IMR-90 (cell line): ENCODE results near the gene SLC2A6. TPM values are rescaled to one million over a fixed set of nuclear protein-coding genes. Genes with fewer than 3 reads are reported as not detected.

Experiments
- ATAC-seq: fragments of 200-7000 bp; cut with Tn5 transposase; 2 replicates; pipeline ENCODE4 v1.9.1; 2020; ENCODE audit warnings: low read depth, mild to moderate bottlenecking, moderate library complexity
- BruUV-seq: library from RNA; stranded (reverse); fragments of 400-500 nt; replicated peaks from 2 replicates; lab custom pipeline; 2021; lab: Mats Ljungman, UMichigan
- CTCF ChIA-PET: fragments of 300-600 bp; formaldehyde crosslinking; extraction: SDS; loops from one replicate; lab custom pipeline; 2021; ENCODE audit warnings: antibody characterized with exemption; lab: Yijun Ruan, JAX
- POLR2A ChIA-PET: fragments of 300-600 bp; sonication (Branson Sonifier 250); formaldehyde crosslinking; loops from one replicate; lab custom pipeline; 2022; ENCODE audit warnings: antibody characterized with exemption; ENCODE audit not compliant: unreplicated experiment; lab: Charles Lee
- DNase-seq: peaks from one replicate; pipeline ENCODE4 v3.0.0; 2013
- H2AFZ ChIP-seq: replicated peaks from 2 replicates; pipeline ENCODE3; 2013; ENCODE audit warnings: low read length, mild to moderate bottlenecking; ENCODE audit not compliant: poor library complexity
- H2AK5ac ChIP-seq: 2 replicates; pipeline ENCODE4 v1.6.1; 2013; ENCODE audit warnings: low read depth, low read length, inconsistent platforms
- H2AK9ac ChIP-seq: replicated peaks from 2 replicates; pipeline ENCODE3; 2013; ENCODE audit warnings: mild to moderate bottlenecking, low read depth, low read length, moderate library complexity; ENCODE audit not compliant: poor library complexity
- H2BK120ac ChIP-seq: 2 replicates; pipeline ENCODE4 v1.6.1; 2013; ENCODE audit warnings: low read depth, low read length, inconsistent platforms
- H2BK15ac ChIP-seq: 3 replicates; pipeline ENCODE4 v1.6.1; 2013; ENCODE audit warnings: low read depth, low read length, inconsistent platforms
- H2BK20ac ChIP-seq: 2 replicates; pipeline ENCODE4 v1.6.1; 2013; ENCODE audit warnings: low read depth, mild to moderate bottlenecking, inconsistent platforms, low read length, moderate library complexity
- H2BK5ac ChIP-seq: 2 replicates; pipeline ENCODE4 v1.6.1; 2013; ENCODE audit warnings: mild to moderate bottlenecking, low read depth, low read length, inconsistent platforms; ENCODE audit not compliant: poor library complexity, severe bottlenecking
- H3K14ac ChIP-seq: replicated peaks from 2 replicates; pipeline ENCODE4 v1.6.1; 2013; ENCODE audit warnings: low read depth, low read length, inconsistent platforms
- H3K18ac ChIP-seq: 2 replicates; pipeline ENCODE4 v1.6.1; 2013; ENCODE audit warnings: low read depth, low read length, control low read depth
- H3K23ac ChIP-seq: 2 replicates; pipeline ENCODE4 v1.6.1; 2013; ENCODE audit warnings: low read depth, low read length, inconsistent platforms
- H3K27ac ChIP-seq: 2 replicates; pipeline ENCODE4 v1.5.1; 2013; ENCODE audit warnings: mild to moderate bottlenecking, control low read depth, low read length; ENCODE audit not compliant: insufficient read depth
- H3K27me3 ChIP-seq: 2 replicates; pipeline ENCODE4 v1.6.1; 2013; ENCODE audit warnings: low read length; ENCODE audit not compliant: control insufficient read depth, insufficient read depth
- H3K36me3 ChIP-seq: 2 replicates; pipeline ENCODE4 v1.6.1; 2013; ENCODE audit warnings: low read length, mixed read lengths; ENCODE audit not compliant: control insufficient read depth, insufficient read depth
- H3K4ac ChIP-seq: 2 replicates; pipeline ENCODE4 v1.6.1; 2013; ENCODE audit warnings: low read depth, low read length, inconsistent platforms
- H3K4me1 ChIP-seq: 2 replicates; pipeline ENCODE4 v1.6.1; 2013; ENCODE audit warnings: low read length, mixed read lengths; ENCODE audit not compliant: control insufficient read depth, insufficient read depth
- H3K4me2 ChIP-seq: 2 replicates; pipeline ENCODE4 v1.6.1; 2013; ENCODE audit warnings: low read depth, mild to moderate bottlenecking, control low read depth, low read length, moderate library complexity
- H3K4me3 ChIP-seq: 2 replicates; pipeline ENCODE4 v1.5.1; 2013; ENCODE audit warnings: low read depth, mild to moderate bottlenecking, control low read depth, low read length, moderate library complexity; ENCODE audit not compliant: insufficient read depth
- H3K56ac ChIP-seq: 2 replicates; pipeline ENCODE4 v1.6.1; 2013; ENCODE audit warnings: low read length, inconsistent platforms; ENCODE audit not compliant: insufficient read depth; ENCODE audit errors: extremely low read depth
- H3K79me1 ChIP-seq, 2 experiments: 2 replicates each; pipeline ENCODE4 v1.6.1; 2013; ENCODE audit warnings: low read length in 2 of 2, inconsistent platforms in 1 of 2, low read depth in 1 of 2
- H3K9ac ChIP-seq: 2 replicates; pipeline ENCODE4 v1.6.1; 2013; ENCODE audit warnings: low read depth, low read length, control low read depth
- H3K9me1 ChIP-seq: 2 replicates; pipeline ENCODE4 v1.6.1; 2013; ENCODE audit warnings: low read length, inconsistent platforms; ENCODE audit not compliant: insufficient read depth
- H3K9me3 ChIP-seq: 2 replicates; pipeline ENCODE4 v1.6.1; 2013; ENCODE audit warnings: low read length; ENCODE audit not compliant: control insufficient read depth, insufficient read depth
- H4K20me1 ChIP-seq: 2 replicates; pipeline ENCODE4 v1.6.1; 2013; ENCODE audit warnings: low read length, inconsistent platforms; ENCODE audit not compliant: insufficient read depth
- H4K5ac ChIP-seq: 2 replicates; pipeline ENCODE4 v1.6.1; 2013; ENCODE audit warnings: mild to moderate bottlenecking, low read depth, low read length, control low read depth
- H4K8ac ChIP-seq, 2 experiments: 2 replicates each; pipeline ENCODE4 v1.6.1; 2013; ENCODE audit warnings: low read depth in 2 of 2, low read length in 2 of 2, control low read depth in 1 of 2, inconsistent platforms in 1 of 2
- H4K91ac ChIP-seq: 2 replicates; pipeline ENCODE4 v1.6.1; 2013; ENCODE audit warnings: low read depth, low read length, inconsistent platforms; ENCODE audit not compliant: insufficient read depth
- RCOR1 ChIP-seq: IDR thresholded peaks from 2 replicates; pipeline ENCODE4 v1.6.1; 2012; ENCODE audit warnings: mild to moderate bottlenecking, low read length, improper control_type of control experiment; ENCODE audit not compliant: insufficient replicate concordance
- RFX5 ChIP-seq: IDR thresholded peaks from 2 replicates; pipeline ENCODE4 v1.8.0; 2012; ENCODE audit warnings: low read depth, mild to moderate bottlenecking, low read length, moderate library complexity
- WGBS, 2 experiments: methylation state at CpG; one replicate each; pipeline versions ENCODE4 v1.1.5 to v1.1.7; 2013; ENCODE audit warnings: missing lambda C conversion rate in 2 of 2; ENCODE audit not compliant: insufficient read length in 1 of 2; ENCODE audit errors: extremely low coverage in 2 of 2; 5-methylcytosine and 5-hydroxymethylcytosine counted together
- dilution Hi-C: fragments of 300-500 bp; cut with HindIII; formaldehyde crosslinking; loops from one replicate; pipeline ENCODE4 v1.14.3; 2018; ENCODE audit warnings: low sequenced_read_pairs; ENCODE audit not compliant: unreplicated experiment
- in situ Hi-C: fragments of 300-500 bp; cut with MboI; formaldehyde crosslinking; loops from 3 replicates; pipeline ENCODE4 v1.14.3; 2019; ENCODE audit warnings: low sequenced_read_pairs, inconsistent platforms, mixed read lengths
- intact Hi-C: fragments of 100-400 bp; cut with micrococcal nuclease; formaldehyde crosslinking; loops from 2 replicates; pipeline ENCODE4 v1.10.0; 2022
- polyA plus RNA-seq, 3 experiments: library from polyadenylated mRNA; depleted of rRNA; stranded (reverse); fragments of >200 nt; gene quantifications; 2 replicates each; pipeline ENCODE4 v1.2.3, GENCODE V29; 2012; ENCODE audit warnings: low replicate concordance in 1 of 3
- total RNA-seq: library from RNA; depleted of rRNA; stranded (reverse); fragments of >200 nt; gene quantifications from 2 replicates; pipeline ENCODE4 v1.2.3, GENCODE V29; 2012

Gene SLC2A6
- total and polyA plus RNA-seq, 2 of the 4 experiments (the other 2 are of a cell fraction), result 2.9 to 8.5 TPM

DNA sequence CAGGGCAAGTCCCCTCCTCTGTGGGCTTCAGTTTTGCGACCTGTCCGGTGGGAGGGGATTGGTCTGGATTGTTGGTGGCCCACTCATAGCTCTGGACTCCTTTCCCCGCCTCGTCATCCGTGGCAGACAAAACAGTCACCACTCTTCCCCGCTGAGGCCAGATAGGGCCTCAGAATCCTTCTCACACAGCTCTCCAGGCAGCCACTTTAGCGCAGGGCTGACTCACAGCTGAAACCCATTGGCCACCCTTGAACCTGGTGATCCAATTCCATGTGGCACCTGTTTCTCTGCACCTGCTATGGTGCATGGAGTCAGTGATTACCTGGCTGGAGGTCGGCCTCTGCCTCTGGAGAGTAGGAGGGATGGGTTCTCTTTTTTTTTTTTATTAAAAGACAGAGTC lies 34.9 kb downstream of the SLC2A6 start:
- Histone ChIP-seq H2BK5ac (no peak overlapping the region), H3K79me1 (no peaks in the 10 kb centered on the region), H4K8ac (no peak overlapping the region), H3K4ac (no peak overlapping the region), H3K4me2 (no peak overlapping the region), H3K9me1 (no peaks in the 10 kb centered on the region), H3K27ac (no peak overlapping the region), H4K20me1 (no peaks in the 10 kb centered on the region; the same call in 1 of the 2 replicates), H4K5ac (no peak overlapping the region), H3K36me3 (no peaks in the 10 kb centered on the region), H2AFZ (no peak overlapping the region), H4K91ac (no peak overlapping the region), H3K27me3 (peaks cover 15% of the 10 kb centered on the region), H3K4me3 (no peak overlapping the region), H2BK120ac (no peak overlapping the region), H3K56ac (no peak overlapping the region), H3K9ac (no peak overlapping the region), H2BK20ac (no peak overlapping the region), H3K14ac (no peak overlapping the region), H3K9me3 (no peaks in the 10 kb centered on the region), H2BK15ac (no peak overlapping the region), H3K4me1 (no peaks in the 10 kb centered on the region), H3K18ac (no peak overlapping the region), H2AK9ac (no peak overlapping the region), H3K23ac (no peak overlapping the region), H2AK5ac (no peak overlapping the region)
- in situ Hi-C loops (no loop called here), intact Hi-C loops (no loop called here), dilution Hi-C loops (no loop called here)
- DNase-seq (peak; percentile 46), ATAC-seq (peak; percentile 44)
- CTCF ChIA-PET, result no interaction called here
- POLR2A ChIA-PET, result no interaction called here
- peak; percentile 97 for TF ChIP-seq RCOR1
- no peak for TF ChIP-seq RFX5
- no TSS peak for BruUV-seq
- no CpG with 5 or more reads among the region's 8 CpGs for WGBS, 2 experiments
